HG03565 (cell line): ENCODE data around the gene MS4A6E.
A peak's percentile ranks its signal among the peaks of the same experiment; 100 is the strongest.

ENCODE experiments used
- ATAC-seq: cut with Tn5 transposase; IDR thresholded peaks from one replicate; pipeline ENCODE4 v1.9.1; 2021; ENCODE audit warnings: mild to moderate bottlenecking, moderate library complexity; ENCODE audit not compliant: unreplicated experiment

Gene MS4A6E

DNA sequence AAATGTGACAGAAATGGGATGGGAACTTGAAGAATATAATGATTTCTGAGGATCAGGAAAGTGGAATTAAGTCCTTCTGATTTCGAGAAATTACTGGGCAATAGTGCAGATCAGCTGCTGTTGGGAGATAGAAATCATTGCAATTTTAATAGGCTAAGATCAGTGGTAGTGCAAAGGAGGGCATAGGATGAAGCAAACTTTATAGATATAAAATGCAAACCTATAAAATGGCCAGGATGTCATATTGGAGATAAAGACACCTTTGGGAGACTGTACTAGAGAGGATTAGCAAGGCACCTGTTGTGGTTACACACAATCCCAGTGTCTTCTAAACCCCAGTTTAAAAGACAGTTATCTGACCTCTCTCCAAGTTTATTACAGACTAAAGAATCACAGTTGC lies 44.8 kb downstream of the MS4A6E start:
- ATAC-seq = no peak

DNA sequence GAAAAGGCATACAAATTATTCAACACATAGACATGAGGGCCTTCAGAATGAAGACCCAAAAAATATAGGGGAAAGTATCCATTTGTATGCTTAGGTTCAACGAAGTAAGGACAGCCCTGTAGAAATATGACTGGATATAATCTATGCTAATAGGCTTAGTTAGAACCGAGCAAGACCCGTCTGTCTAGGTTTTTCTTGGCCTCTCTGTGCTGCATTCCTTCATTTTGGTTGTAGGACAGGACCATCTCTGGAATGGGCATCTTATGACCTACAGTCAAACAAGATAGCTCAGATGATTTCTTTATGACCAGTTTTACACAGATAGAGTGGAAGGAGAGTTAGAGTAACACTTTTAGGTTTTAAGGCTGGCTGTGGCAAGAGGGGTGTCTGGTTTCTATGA lies 45.7 kb downstream of the MS4A6E start:
- no peak for ATAC-seq

DNA sequence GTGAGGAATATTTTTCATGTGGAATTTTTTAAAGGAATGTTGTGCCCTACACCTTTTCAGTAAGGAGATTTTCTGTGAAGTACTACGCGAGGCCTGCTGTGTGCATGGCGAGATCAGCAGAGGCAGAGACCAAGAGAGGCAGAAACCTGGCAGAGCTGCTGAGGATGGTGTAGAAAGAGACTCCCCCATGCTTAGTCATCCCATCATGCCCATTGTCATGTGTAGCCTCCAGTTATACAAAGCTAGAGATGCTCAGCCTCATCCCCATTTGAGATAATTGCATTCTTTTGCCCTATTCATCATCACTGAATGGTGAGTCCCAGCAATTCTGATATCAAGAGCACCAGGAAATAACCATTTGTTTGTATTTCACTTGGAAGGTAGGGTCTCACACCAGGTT lies 48.3 kb downstream of the MS4A6E start:
- no peak for ATAC-seq

DNA sequence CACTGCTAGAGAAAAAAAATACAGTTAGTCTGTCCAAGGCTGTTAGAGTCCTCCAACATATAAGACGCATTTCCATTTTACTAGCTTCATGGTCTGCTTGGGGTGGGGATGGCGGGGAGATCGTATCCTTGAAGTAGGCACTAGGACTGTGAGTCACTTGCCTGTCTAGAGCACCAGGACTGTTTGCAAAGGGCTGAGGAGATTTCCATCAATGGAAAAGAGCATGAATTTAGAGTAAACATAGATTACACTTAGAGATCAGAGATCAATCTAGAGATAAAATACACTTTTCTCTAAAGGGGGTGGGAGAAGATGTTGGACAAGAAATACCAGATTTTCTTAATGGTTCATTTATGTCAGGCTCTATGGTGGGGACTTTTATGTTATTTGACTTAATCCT lies 49.5 kb downstream of the MS4A6E start:
- ATAC-seq = no peak

DNA sequence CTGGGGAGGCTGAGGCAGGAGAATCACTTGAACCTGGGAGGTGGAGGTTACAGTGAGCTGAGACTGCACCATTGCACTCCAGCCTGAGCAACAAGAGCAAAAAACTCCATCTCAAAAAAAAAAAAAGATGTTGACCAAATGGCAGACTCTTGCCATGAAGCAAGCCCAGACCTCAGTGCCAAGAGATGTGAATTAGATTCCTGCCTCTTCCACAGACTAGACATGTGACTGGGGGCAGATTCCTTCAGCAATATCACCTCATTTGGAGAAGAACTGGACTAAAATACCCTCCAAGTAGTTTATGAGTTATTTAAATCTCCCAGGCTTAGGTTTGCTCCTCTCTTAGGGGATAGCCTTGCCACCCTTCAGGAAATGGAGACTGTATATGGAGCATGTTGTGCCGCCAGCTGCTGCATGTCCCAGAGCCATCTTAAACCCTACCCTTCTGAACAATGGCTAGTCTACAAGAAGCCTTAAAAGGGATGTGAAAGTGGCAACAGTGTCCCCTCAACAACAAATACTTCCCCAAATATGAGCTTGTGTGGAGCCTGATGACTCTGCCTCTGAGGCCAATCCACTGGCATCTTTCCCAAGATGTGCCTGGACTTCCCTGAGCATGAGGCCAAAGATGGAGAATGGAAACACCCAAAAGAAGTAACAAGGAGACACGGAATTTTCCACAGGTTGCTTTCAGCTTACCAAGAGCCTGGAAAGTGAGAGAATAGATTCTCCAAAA lies 50.5 kb downstream of the MS4A6E start:
- no peak for ATAC-seq

DNA sequence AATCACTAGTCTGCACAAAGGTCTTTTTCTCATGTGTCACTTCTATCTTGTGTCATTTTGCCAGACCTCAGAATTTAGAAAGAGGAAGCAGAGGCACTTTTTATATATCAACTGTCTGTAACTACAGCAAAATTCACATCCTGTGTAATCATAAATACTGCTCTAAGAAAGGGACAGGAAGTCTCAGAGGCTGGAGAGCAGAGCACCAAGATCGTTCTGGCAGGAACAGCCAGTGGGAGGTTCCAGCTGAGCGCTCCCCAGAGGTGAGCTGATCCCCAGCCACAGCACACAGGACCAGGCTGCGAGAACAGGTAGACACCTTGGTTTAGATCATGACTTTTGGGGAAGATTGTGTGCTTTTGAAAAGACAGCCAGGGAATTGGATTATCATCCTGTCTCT lies 51.3 kb downstream of the MS4A6E start, which contains the start of gene MS4A7:
TSS of gene MS4A7 (plus strand) at position 179 of the 400 bp plus-strand sequence. CDS start 4,610 bp downstream, outside the sequence.
- peak; percentile 91 for ATAC-seq

DNA sequence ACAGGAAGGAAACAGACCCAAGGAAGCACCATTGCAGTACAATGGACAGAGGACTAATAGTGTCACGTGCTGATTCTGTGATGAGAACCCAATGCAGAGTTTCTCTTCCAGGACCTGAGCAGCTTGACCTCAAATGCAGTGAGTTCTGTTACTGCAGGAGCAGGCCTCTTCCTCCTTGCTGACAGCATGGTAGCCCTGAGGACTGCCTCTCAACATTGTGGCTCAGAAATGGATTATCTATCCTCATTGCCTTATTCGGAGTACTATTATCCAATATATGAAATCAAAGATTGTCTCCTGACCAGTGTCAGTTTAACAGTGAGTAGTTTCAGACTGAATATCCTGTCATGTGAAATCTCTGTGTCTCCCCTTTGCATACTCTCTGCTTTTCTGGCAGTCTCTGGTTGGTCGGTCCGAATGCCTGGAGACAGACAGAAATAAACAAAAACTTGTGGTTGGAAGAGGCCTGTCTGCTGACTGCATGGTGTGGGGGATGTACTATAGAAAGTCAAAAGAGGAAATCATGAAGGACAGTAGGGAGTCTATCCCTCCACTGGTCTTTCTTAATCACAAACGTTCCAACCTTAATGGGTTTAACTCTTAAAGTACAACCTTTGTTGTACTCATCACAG lies 62.3 kb downstream of the MS4A6E start:
- ATAC-seq = peak; percentile 90

DNA sequence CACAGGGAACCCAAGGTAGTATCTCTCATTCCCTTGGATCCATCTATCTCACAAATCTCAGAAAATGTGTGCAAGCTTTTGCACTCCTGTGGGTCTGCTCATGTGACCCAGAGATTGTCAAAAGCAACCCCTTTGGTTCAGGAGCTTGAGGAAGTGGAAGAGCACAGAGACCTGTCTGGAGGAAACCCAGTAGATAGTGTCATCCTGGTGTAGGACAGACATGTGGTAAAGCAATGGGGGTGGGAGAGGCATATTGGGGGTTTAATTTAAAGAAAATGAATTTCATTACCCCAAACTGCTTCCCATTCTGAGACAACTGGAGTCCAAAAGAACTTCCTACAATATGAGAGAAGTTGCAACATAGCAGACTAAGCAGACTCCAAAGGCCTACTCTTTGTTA lies 63.4 kb downstream of the MS4A6E start:
- no peak for ATAC-seq
